SU-DHL-6 (cell line): ENCODE results near the gene CDK16.

Experiments used
- CTCF ChIP-seq: fragments of 200-600 bp; sonication (generic); IDR thresholded peaks from one replicate; pipeline ENCODE4 v1.5.1; 2017; ENCODE audit warnings: antibody characterized with exemption, mild to moderate bottlenecking, low read length, moderate library complexity; ENCODE audit not compliant: insufficient read depth, poor library complexity, severe bottlenecking
- EZH2phosphoT487 ChIP-seq: fragments of 200-600 bp; sonication (generic), shearing (Covaris generic); conservative IDR thresholded peaks from 2 replicates; pipeline ENCODE4 v1.6.1; 2018; ENCODE audit warnings: mild to moderate bottlenecking, antibody characterized with exemption, low read length, moderate library complexity, mixed read lengths

GRCh38 chrX:47200385-47201150, 17.9 kb upstream of the CDK16 start:
- TF ChIP-seq CTCF (no peak), EZH2phosphoT487 (no peak)
